Measurements from ENCODE around the gene PTPN7.
A peak's percentile ranks its signal among the peaks of the same experiment; 100 is the strongest.
"Not testable (repeated sequence)": the region's sequence is repeated elsewhere in the genome, so short reads cannot be mapped to it uniquely, and the experiment has no call there.

The PTPN7 gene

DNA sequence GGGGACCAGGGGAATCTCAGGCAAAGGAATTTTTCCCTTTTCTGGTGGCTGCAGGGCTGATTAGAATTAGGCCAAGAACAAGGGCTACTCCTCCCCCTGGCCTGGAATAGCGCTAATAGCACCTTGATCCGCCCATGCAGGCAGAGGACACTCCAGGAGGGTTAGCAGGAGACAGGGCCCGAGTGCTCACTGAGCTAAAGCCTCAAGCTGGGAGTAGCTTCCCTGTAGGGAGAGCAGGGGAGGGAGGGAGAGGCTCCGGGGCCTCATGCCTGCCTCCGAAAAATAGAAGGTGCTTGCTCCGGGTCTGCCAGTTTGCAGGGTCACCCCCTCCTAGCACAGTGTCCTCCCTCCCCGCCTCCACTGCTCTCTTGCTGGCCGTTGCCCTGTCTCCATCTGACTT, 3.8 kb downstream of the PTPN7 start:
- in situ Hi-C loops (cut with MboI; ENCODE audit: low sequenced_read_pairs): no loop called here
- Histone ChIP-seq H3K4me3 (no peak overlapping the region), H3K4me1 (no peaks in the 10 kb centered on the region; the same call in 1 of the 2 replicates), H3K36me3 (replicated peaks) (no peaks in the 10 kb centered on the region), H3K9me3 (no peaks in the 10 kb centered on the region), H3K27me3 (ENCODE audit: low read depth) (no peaks in the 10 kb centered on the region)
- no peak for DNase-seq (ENCODE audit: low spot score in 2 of 2)

DNA sequence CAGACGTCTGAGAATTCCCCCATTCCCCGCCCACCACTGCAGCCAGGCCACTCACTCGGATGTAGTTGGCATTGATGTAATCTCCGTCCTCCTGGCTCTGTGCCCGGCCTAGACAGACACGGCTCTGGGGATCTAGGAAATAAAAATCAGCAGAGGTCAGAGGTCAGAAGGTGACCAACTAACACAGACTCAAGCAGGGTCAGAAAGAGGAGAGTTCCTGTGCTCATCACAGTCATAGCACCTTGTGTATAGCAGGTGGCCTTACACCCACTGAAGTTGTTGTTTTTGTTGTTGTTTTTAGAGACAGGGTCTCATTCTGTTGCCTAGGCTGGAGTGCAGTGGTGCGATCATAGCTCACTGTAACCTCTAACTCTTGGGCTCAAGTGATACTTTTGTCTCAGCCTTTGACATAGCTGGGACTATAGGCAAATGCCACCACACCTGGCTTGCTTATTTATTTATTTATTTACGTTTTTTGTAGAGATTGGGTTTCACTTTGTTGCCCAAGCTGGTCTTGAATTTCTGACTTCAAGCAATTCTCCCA, 4.9 kb downstream of the PTPN7 start:
- no peak overlapping the region for H3K4me3 ChIP-seq
- no peaks in the 10 kb centered on the region; the same call in 1 of the 2 replicates for H3K4me1 ChIP-seq
- no peaks in the 10 kb centered on the region for H3K36me3 ChIP-seq (replicated peaks)
- no peaks in the 10 kb centered on the region for H3K27me3 ChIP-seq (ENCODE audit: low read depth)
- in situ Hi-C loops (cut with MboI; ENCODE audit: low sequenced_read_pairs): no loop called here
- H3K9me3 ChIP-seq: no peaks in the 10 kb centered on the region
- no peak for DNase-seq (ENCODE audit: low spot score in 2 of 2)

DNA sequence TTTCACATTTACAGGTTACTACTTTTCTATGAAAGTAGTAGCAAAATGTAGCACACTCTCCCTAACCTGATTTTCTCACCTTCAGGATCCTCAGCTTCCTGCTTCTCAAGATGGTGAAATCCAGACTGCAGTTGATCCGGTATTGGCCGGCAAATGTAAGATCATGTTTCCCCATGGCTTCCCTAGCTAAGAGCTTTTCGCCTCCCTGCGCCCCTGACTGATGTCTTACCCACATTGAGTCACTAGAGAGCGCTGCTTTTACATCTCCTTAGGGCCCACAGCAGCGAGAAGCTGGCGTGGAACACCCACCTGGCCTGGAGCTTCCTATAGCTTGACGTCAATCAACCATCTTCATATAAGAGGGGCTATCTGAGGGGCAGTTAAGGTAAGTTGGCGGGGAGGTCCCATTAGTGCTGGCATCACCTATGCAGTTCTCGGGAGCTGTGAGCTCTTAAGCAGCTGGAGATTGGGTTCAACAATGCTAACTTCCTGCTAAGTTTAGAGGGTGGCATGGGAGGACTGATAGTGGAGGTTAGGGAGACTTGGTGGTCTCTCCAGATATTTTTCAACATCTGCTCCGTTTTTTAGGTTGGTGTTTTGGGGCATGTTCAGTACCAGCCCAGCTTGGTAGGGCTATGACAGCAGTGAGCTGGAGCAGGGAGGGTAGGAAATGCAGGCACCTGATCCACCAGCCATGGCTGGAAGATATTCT, 5.5 kb downstream of the PTPN7 start:
- no peaks in the 10 kb centered on the region for H3K27me3 ChIP-seq (ENCODE audit: low read depth)
- H3K4me1 ChIP-seq: no peaks in the 10 kb centered on the region; the same call in 1 of the 2 replicates
- peak; percentile 44 to 75 for DNase-seq (ENCODE audit: low spot score in 2 of 2)
- no peaks in the 10 kb centered on the region for H3K9me3 ChIP-seq
- H3K4me3 ChIP-seq: no peak overlapping the region
- in situ Hi-C loops (cut with MboI; ENCODE audit: low sequenced_read_pairs): no loop called here
- H3K36me3 ChIP-seq (replicated peaks): no peaks in the 10 kb centered on the region

DNA sequence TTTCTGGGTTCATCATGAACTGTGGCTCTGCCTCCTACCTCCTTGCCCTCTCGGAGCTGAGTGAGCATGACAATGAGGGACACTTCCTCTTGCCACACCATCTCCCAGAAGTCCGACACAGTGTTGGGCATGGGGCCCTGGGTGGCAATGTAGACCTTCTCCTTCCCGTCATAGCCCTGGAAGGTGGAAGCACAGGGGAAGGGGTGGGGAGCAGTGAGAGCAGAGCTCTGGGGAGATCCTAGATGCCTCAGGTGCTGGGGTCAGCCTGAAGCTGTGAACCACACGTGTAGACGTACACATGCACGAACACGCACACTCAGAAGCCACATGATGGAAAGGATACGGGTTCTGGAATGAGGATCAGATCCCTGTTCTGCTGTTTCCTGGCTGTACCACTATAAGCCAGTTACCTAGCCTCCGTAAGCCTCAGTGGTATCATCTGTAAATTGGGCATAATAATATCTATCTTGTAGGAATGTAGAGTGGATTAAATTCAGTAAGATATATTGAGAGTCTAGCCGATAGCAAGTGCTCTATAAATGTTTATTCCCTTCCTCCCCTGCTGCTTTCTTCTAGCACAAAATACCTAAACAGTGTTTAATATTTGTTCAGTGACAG, 6.1 kb downstream of the PTPN7 start:
- in situ Hi-C loops (cut with MboI; ENCODE audit: low sequenced_read_pairs): no loop called here
- DNase-seq (ENCODE audit: low spot score in 2 of 2): no peak
- Histone ChIP-seq H3K4me3 (no peak overlapping the region), H3K27me3 (ENCODE audit: low read depth) (no peaks in the 10 kb centered on the region), H3K9me3 (no peaks in the 10 kb centered on the region), H3K36me3 (replicated peaks) (no peaks in the 10 kb centered on the region), H3K4me1 (no peaks in the 10 kb centered on the region; the same call in 1 of the 2 replicates)

DNA sequence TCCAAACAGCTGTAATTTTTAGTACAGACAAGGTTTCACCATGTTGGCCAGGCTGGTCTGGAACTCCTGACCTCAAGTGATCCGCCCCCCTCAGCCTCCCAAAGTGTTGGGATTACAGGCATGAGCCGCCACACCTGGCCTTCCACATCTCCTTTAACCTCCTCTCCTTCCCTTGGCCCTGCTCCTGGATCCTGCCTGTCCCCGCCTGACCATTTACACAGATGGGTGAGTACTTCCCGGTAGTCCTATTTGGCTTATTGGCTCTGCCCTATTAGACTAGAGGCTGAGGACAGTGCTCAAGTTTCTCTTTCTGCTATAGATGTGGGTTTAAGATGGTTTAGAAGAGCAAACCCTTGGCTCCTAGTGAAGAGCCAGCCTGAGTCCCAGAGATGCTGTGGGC, 7.1 kb downstream of the PTPN7 start:
- H3K36me3 ChIP-seq (replicated peaks): no peaks in the 10 kb centered on the region
- no peaks in the 10 kb centered on the region; the same call in 1 of the 2 replicates for H3K4me1 ChIP-seq
- in situ Hi-C loops (cut with MboI; ENCODE audit: low sequenced_read_pairs): no loop called here
- H3K4me3 ChIP-seq: no peak overlapping the region
- H3K27me3 ChIP-seq (ENCODE audit: low read depth): no peaks in the 10 kb centered on the region
- H3K9me3 ChIP-seq: no peaks in the 10 kb centered on the region
- no peak for DNase-seq (ENCODE audit: low spot score in 2 of 2)

DNA sequence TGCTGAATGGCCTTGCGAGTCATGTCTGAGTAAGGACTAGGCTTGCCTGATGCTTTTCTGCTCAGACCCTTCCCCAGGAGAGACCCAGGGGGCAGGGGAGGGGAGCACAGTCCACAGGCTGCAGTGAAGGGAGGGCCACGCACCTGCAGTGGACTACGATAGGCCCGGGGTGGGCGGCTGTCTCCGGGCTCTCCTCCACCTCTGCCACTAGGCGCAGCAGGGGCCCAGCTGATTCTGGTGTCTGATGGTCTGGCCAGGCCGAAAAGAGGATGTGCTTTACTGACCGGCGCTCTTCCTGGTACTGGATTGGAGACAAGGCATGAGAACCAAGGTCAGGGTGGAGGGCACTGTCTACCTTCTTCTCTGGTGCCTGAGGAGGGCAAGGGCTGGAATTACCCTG, 8.0 kb downstream of the PTPN7 start:
- no peaks in the 10 kb centered on the region for H3K36me3 ChIP-seq (replicated peaks)
- no peak for DNase-seq (ENCODE audit: low spot score in 2 of 2)
- in situ Hi-C loops (cut with MboI; ENCODE audit: low sequenced_read_pairs): no loop called here
- no peaks in the 10 kb centered on the region for H3K9me3 ChIP-seq
- H3K27me3 ChIP-seq (ENCODE audit: low read depth): no peaks in the 10 kb centered on the region
- H3K4me3 ChIP-seq: no peak overlapping the region
- H3K4me1 ChIP-seq: no peaks in the 10 kb centered on the region; the same call in 1 of the 2 replicates

DNA sequence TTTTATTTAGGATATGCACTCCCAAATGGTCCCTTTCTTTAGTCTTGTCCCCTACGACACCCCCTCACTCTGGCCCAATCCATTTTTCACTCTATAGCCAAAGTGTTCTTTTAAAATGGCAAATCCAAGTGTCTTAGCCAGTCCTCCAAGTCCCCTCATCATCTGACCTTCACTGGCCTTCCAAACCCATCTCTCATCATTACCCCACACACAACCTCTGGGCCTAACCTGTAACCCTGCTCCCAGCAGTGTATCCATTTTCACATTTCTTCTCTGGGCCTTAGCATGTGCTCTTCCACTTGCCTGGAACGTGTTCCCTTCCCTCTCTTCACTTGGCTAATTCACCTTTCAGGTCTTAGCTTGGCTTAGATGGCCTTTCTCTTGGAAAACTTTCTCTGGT, 9.4 kb downstream of the PTPN7 start:
- DNase-seq (ENCODE audit: low spot score in 2 of 2): no peak
- in situ Hi-C loops (cut with MboI; ENCODE audit: low sequenced_read_pairs): no loop called here
- Histone ChIP-seq H3K9me3 (no peaks in the 10 kb centered on the region), H3K4me1 (no peaks in the 10 kb centered on the region; the same call in 1 of the 2 replicates), H3K36me3 (replicated peaks) (no peaks in the 10 kb centered on the region), H3K4me3 (no peak overlapping the region), H3K27me3 (ENCODE audit: low read depth) (no peaks in the 10 kb centered on the region)

DNA sequence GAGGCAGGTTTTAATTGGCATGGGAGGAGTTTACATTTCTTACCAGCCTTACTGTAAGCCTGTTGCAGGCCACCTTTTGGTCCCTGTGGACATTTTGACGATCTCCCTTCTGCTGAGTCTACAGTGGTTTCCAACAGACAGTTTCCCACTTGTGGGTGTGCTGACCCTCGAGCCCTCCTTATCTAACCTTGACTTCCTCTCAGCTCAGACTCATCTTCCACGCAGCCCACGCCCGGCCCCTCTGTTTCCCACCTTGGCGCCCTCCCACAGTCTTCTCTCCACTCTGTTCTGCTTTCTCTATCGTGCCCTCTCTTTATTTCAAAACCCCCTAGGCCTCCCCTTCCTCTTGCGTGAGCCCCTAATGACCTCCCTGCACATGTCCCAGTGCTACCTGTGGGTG, 9.8 kb downstream of the PTPN7 start:
- no peaks in the 10 kb centered on the region for H3K27me3 ChIP-seq (ENCODE audit: low read depth)
- H3K36me3 ChIP-seq (replicated peaks): no peaks in the 10 kb centered on the region
- H3K4me3 ChIP-seq: no peak overlapping the region
- DNase-seq (ENCODE audit: low spot score in 2 of 2): no peak
- in situ Hi-C loops (cut with MboI; ENCODE audit: low sequenced_read_pairs): no loop called here
- no peaks in the 10 kb centered on the region for H3K9me3 ChIP-seq
- H3K4me1 ChIP-seq: no peaks in the 10 kb centered on the region; the same call in none of the 2 replicates

DNA sequence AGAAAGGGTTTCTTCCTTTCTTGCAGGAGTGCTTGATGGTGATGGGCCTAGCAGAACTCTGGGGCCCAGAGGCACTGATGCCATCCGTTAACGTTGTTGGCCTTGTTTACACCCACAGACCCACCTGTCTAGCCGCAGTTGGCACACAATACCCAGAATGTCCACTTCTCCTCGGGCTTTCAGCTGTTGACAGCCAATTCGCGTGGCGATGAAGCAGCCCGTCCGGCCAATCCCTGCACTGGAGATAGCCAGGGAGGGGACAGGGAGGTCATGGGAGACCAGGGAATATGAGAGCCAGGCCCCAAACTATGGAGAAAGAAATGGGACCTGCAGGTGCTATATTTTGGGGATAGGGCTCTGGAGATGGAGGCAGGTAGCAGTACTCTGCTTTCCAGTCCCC, 10.2 kb downstream of the PTPN7 start:
- Histone ChIP-seq H3K4me1 (peaks cover 3% of the 10 kb centered on the region), H3K27me3 (ENCODE audit: low read depth) (no peaks in the 10 kb centered on the region), H3K36me3 (replicated peaks) (no peaks in the 10 kb centered on the region), H3K9me3 (no peaks in the 10 kb centered on the region), H3K4me3 (no peak overlapping the region)
- in situ Hi-C loops (cut with MboI; ENCODE audit: low sequenced_read_pairs): no loop called here
- no peak for DNase-seq (ENCODE audit: low spot score in 2 of 2)

DNA sequence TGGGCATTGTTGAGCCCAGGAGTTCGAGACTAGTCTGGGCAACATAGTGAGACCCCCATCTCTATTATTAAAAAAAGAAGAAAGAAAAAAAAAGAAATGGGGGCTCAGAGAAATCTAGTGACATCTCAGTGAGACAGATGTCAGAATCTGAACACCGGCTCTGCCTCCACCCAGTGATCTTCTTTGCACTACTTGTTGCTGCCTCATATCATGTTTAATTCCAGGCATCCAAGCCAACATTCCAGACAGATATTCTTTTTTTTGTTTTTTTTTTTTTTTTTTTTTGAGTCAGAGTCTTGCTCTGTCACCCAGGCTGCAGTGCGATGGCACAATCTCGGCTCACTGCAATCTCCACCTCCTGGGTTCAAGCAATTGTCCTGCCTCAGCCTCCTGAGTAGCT, 10.8 kb downstream of the PTPN7 start:
- peaks cover 6% of the 10 kb centered on the region for H3K4me1 ChIP-seq
- H3K4me3 ChIP-seq: no peak overlapping the region
- in situ Hi-C loops (cut with MboI; ENCODE audit: low sequenced_read_pairs): no loop called here
- DNase-seq (ENCODE audit: low spot score in 2 of 2): no peak
- H3K9me3 ChIP-seq: no peaks in the 10 kb centered on the region
- H3K27me3 ChIP-seq (ENCODE audit: low read depth): no peaks in the 10 kb centered on the region
- H3K36me3 ChIP-seq (replicated peaks): no peaks in the 10 kb centered on the region

DNA sequence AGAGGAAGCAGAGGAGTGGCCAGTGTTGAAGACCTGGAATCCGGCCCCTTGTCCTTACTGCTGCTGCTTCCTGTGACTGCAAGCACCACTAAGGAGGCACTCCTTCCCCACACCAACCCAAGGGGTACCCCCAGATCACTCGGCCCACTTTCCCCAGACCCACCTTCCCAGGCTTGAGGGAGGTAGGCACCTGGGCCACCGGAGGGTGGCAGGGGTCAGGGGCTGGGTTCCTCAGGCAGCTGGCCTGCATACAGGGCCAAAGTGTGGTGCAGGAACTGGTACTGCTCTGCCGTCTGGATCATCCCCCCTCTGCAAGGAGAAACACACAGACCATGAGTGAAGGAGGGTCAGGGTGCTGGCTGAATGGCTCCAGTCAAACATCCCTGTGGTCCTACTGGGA, 12.0 kb downstream of the PTPN7 start:
- no peak for DNase-seq (ENCODE audit: low spot score in 2 of 2)
- H3K36me3 ChIP-seq (replicated peaks): 0 out of 2 replicates have a peak, but pooled peaks cover 3% of the 10 kb centered on the region
- in situ Hi-C loops (cut with MboI; ENCODE audit: low sequenced_read_pairs): no loop called here

DNA sequence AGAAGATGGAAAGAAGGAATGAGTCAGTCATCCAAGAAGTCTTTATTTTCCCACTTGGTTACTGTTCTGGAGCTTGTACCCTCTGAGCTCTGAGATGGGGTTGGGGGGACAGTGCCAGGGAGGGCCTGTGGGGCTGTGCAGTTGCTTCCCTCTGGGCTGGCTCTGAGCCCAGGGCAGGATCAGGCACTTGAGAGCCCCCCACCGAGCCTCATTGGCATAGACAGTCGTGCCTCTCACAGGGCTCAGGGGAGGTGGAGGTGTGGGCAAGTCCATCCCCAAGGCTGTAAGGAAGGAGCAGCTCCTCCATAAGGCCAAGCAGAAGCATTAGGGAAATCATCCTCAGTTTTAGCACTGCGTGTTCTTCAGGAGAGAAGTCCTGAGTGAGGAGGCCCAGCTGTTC, 13.4 kb downstream of the PTPN7 start:
- Histone ChIP-seq H3K9me3 (no peaks in the 10 kb centered on the region), H3K4me1 (peaks cover 12% of the 10 kb centered on the region), H3K36me3 (replicated peaks) (0 out of 2 replicates have a peak, but pooled peaks cover 6% of the 10 kb centered on the region), H3K27me3 (ENCODE audit: low read depth) (no peaks in the 10 kb centered on the region), H3K4me3 (no peak overlapping the region)
- no peak for DNase-seq (ENCODE audit: low spot score in 2 of 2)
- in situ Hi-C loops (cut with MboI; ENCODE audit: low sequenced_read_pairs): no loop called here

More for the DNA sequence above, 12.0 kb downstream of the PTPN7 start:
- Histone ChIP-seq H3K27me3 (ENCODE audit: low read depth) (no peaks in the 10 kb centered on the region), H3K4me1 (peaks cover 6% of the 10 kb centered on the region), H3K9me3 (no peaks in the 10 kb centered on the region), H3K4me3 (no peak overlapping the region)

DNA sequence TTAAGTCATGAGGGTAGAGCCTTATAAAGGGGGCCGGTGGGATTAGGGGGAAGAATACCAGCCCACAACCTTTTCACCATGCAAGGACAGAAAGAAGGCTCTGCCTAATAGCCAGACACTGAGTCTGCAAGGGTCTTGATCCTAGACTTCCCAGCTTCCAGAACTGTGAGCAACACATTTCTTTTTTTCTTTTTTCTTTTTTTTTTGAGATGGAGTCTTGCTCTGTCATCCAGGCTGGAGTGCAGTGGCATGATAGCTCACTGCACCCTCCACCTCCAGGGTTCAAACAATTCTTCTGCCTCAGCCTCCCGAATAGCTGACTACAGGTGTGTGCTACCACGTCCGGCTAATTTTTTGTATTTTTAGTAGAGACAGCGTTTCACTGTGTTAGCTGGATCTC, 14.1 kb downstream of the PTPN7 start:
- Histone ChIP-seq H3K4me3 (no peak overlapping the region), H3K4me1 (peaks cover 12% of the 10 kb centered on the region), H3K9me3 (no peaks in the 10 kb centered on the region), H3K27me3 (ENCODE audit: low read depth) (no peaks in the 10 kb centered on the region), H3K36me3 (replicated peaks) (0 out of 2 replicates have a peak, but pooled peaks cover 6% of the 10 kb centered on the region)
- no peak for DNase-seq (ENCODE audit: low spot score in 2 of 2)
- in situ Hi-C loops (cut with MboI; ENCODE audit: low sequenced_read_pairs): no loop called here

DNA sequence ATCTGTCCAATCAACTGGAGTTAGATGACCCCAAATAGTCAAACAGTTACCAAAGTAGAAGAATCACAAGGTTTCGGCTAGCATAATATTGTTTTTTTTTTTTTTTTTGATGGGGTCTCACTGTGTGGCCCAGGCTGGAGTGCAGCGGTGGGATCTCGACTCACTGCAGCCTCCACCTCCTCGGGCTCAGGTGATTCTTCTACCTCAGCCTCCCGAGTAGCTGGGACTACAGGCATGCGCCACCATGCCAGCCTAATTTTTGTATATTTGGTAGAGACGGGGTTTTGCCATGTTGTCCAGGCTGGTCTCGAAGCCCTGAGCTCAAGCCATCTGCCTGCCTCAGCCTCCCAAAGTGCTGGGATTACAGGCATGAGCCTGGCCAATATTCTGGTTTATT, 14.7 kb downstream of the PTPN7 start:
- H3K27me3 ChIP-seq (ENCODE audit: low read depth); in situ Hi-C loops (cut with MboI; ENCODE audit: low sequenced_read_pairs); DNase-seq (ENCODE audit: low spot score in 2 of 2); H3K36me3 ChIP-seq (replicated peaks); H3K4me3 ChIP-seq; H3K9me3 ChIP-seq: not testable (repeated sequence)
- H3K4me1 ChIP-seq: peaks cover 12% of the 10 kb centered on the region
